Suprapubic skin (tissue), 4 donors: ENCODE results near the gene MICAL2. TPM values are rescaled to one million over a fixed set of nuclear protein-coding genes. Genes with fewer than 3 reads are reported as not detected.

Source experiments
- DNase-seq, 2 donors: peaks; one replicate each; pipeline ENCODE4 v3.0.0-alpha.2; 2019; ENCODE audit warnings: low spot score in 2 of 2
- H3K27ac ChIP-seq: fragments of 200-600 bp; sonication (generic); one replicate; pipeline ENCODE4 v1.5.1; 2019
- H3K27me3 ChIP-seq: fragments of 200-600 bp; sonication (generic); one replicate; pipeline ENCODE4 v1.5.1; 2019
- H3K36me3 ChIP-seq: fragments of 200-600 bp; sonication (generic); one replicate; pipeline ENCODE4 v1.5.1; 2019
- H3K4me1 ChIP-seq: fragments of 200-600 bp; sonication (generic); one replicate; pipeline ENCODE4 v1.5.1; 2019
- H3K4me3 ChIP-seq: fragments of 200-600 bp; sonication (generic); one replicate; pipeline ENCODE4 v1.5.1; 2019; ENCODE audit warnings: mild to moderate bottlenecking
- H3K9me3 ChIP-seq: fragments of 200-600 bp; sonication (generic); one replicate; pipeline ENCODE4 v1.5.1; 2019
- EP300 ChIP-seq: sonication (generic); formaldehyde crosslinking; IDR thresholded peaks from one replicate; pipeline ENCODE4 v1.6.1; 2017; ENCODE audit warnings: antibody characterized with exemption
- POLR2A ChIP-seq, 2 donors: fragments of 450-650 bp; IDR thresholded peaks; one replicate each; pipeline ENCODE4 v1.6.1; 2017; ENCODE audit warnings: antibody characterized with exemption in 2 of 2, mild to moderate bottlenecking in 2 of 2, moderate library complexity in 2 of 2
- POLR2AphosphoS5 ChIP-seq, 3 donors: sonication (generic); formaldehyde crosslinking; IDR thresholded peaks; one replicate each; pipeline ENCODE4 v1.6.1; 2017; ENCODE audit warnings: antibody characterized with exemption in 3 of 3
- WGBS: methylation state at CpG from one replicate; pipeline ENCODE4 v1.1.5; 2018; 5-methylcytosine and 5-hydroxymethylcytosine counted together
- total RNA-seq, 4 donors: library from RNA; depleted of rRNA; stranded (reverse); fragments of >200 nt; gene quantifications; one replicate each; pipeline ENCODE4 v1.1.0, GENCODE V29; 2016
- TF ChIP-seq, protein P1 (sequence below), 2 donors: fragments of 200-600 bp in 1 of 2; fragments of 450-650 bp in 1 of 2; sonication (generic) in 1 of 2; IDR thresholded peaks; one replicate each; pipeline ENCODE4 v1.5.1; 2016 to 2019; ENCODE audit warnings: antibody characterized with exemption in 2 of 2, mild to moderate bottlenecking in 1 of 2, moderate library complexity in 1 of 2

MICAL2 gene
- total RNA-seq, 4 donors from 2014 or later: 117 to 232 (median 164) TPM

- 96% methylated on average over 11 of the region's 15 CpGs for WGBS
- peak; percentile 59 to 67 for DNase-seq
- TF ChIP-seq EP300 (no peak), POLR2A (IDR thresholded peaks at IDR 0.05) (no peak)
Measured at GRCh38 chr11:12280838-12281565, 170.6 kb downstream of the MICAL2 start.

DNA sequence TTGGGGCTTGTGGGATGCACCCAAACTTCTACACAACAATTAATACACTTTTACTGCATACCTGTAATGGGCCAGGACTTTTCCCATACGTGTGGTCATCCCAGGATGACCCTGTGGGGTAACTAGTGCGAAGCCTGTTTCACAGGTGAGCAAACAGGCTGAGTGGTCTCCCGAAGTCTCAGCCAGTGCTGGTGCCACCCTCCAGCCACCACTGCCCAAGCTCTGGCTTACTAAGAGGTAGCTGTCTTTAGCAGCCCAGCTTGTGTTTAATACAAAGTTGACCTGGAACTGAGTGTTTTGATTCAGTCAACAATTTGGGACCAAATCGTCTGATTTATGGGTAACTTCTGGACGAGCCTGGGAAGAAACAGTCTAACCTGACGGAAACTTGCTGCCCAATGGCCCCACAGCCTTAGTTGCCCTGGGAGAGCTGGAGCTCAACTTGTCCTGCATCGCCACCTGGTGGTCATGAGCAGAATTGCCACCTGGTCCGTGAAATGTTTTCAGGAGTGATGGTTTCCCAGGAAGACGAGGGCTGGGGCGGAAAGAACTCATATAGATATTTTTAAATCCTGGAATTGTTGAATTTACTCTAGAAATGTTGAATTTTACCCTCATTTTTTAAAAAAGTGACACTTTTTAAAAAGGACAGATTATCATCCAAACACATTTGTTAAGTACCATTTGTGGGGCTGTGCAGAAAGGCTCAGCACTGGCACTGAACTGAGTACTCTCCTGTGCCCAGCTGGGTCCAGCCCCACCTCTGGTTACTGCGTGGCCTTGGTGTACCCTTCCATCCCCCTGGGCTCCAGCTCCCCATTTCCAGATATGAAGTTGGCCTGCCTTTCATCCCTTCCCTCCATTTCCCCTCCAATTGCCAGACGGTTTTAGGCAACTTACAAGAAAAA lies 171.4 kb downstream of the MICAL2 start:
- H3K27ac ChIP-seq: no peak overlapping the region
- peak; percentile 90 to 93 for DNase-seq

More at GRCh38 chr11:12280838-12281565, 170.6 kb downstream of the MICAL2 start:
- Histone ChIP-seq H3K9me3 (no peaks in the 10 kb centered on the region), H3K4me1 (peaks cover 6% of the 10 kb centered on the region), H3K4me3 (no peak overlapping the region), H3K36me3 (peaks cover 10% of the 10 kb centered on the region), H3K27me3 (no peaks in the 10 kb centered on the region), H3K27ac (no peak overlapping the region)

DNA sequence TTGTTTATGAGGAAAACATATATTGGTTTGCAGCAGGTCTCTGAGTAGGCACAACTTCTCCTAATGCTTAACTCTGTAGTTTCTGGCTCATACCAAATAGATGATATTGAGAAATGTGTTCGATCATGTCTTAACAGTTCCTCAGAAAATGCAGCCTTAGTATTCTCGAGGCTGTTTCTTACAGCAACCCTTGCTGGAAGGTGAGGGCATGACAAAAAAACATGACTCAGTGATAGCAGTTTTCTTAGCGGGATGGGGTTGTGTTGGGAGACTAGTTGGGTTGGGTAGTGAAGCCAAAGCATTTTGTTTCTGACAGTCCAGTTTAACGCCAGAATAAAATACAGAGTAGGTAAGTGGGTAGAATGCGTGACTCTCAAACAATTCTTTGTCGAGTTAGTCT lies 172.3 kb downstream of the MICAL2 start:
- 90% methylated on average over 6 of the region's 6 CpGs for WGBS
- Histone ChIP-seq H3K27me3 (no peaks in the 10 kb centered on the region), H3K36me3 (no peaks in the 10 kb centered on the region), H3K4me1 (peaks cover 16% of the 10 kb centered on the region), H3K9me3 (no peaks in the 10 kb centered on the region), H3K27ac (no peak overlapping the region), H3K4me3 (no peak overlapping the region)
- TF ChIP-seq, protein P1, sequence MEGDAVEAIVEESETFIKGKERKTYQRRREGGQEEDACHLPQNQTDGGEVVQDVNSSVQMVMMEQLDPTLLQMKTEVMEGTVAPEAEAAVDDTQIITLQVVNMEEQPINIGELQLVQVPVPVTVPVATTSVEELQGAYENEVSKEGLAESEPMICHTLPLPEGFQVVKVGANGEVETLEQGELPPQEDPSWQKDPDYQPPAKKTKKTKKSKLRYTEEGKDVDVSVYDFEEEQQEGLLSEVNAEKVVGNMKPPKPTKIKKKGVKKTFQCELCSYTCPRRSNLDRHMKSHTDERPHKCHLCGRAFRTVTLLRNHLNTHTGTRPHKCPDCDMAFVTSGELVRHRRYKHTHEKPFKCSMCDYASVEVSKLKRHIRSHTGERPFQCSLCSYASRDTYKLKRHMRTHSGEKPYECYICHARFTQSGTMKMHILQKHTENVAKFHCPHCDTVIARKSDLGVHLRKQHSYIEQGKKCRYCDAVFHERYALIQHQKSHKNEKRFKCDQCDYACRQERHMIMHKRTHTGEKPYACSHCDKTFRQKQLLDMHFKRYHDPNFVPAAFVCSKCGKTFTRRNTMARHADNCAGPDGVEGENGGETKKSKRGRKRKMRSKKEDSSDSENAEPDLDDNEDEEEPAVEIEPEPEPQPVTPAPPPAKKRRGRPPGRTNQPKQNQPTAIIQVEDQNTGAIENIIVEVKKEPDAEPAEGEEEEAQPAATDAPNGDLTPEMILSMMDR (IDR thresholded peaks at IDR 0.05): no peak
- TF ChIP-seq POLR2AphosphoS5 (IDR thresholded peaks at IDR 0.05) (no peak), EP300 (no peak), POLR2A (IDR thresholded peaks at IDR 0.05) (no peak)
- no peak for DNase-seq

More for the DNA sequence above, 171.4 kb downstream of the MICAL2 start:
- TF ChIP-seq, protein P1 (IDR thresholded peaks at IDR 0.05): peak; percentile 88 to 98
- no peak for TF ChIP-seq EP300
- TF ChIP-seq POLR2A (IDR thresholded peaks at IDR 0.05): no peak
- no peak for TF ChIP-seq POLR2AphosphoS5 (IDR thresholded peaks at IDR 0.05)
- Histone ChIP-seq H3K9me3 (no peaks in the 10 kb centered on the region), H3K4me1 (peaks cover 9% of the 10 kb centered on the region), H3K4me3 (no peak overlapping the region), H3K27me3 (no peaks in the 10 kb centered on the region), H3K36me3 (peaks cover 5% of the 10 kb centered on the region)
- 15% methylated on average over 8 of the region's 12 CpGs for WGBS

GRCh38 chr11:12284316-12285050 lies 174.1 kb downstream of the MICAL2 start:
- H3K4me1 ChIP-seq: peaks cover 22% of the 10 kb centered on the region
- no peak overlapping the region for H3K4me3 ChIP-seq
- 66% methylated on average over 4 of the region's 4 CpGs for WGBS
- H3K27me3 ChIP-seq: no peaks in the 10 kb centered on the region
- H3K36me3 ChIP-seq: no peaks in the 10 kb centered on the region
- H3K27ac ChIP-seq: no peak overlapping the region
- TF ChIP-seq POLR2AphosphoS5 (IDR thresholded peaks at IDR 0.05): no peak
- TF ChIP-seq POLR2A (IDR thresholded peaks at IDR 0.05): no peak
- TF ChIP-seq, protein P1 (IDR thresholded peaks at IDR 0.05): no peak
- no peak for TF ChIP-seq EP300
- no peaks in the 10 kb centered on the region for H3K9me3 ChIP-seq
- peak; percentile 44 to 54 for DNase-seq

DNA sequence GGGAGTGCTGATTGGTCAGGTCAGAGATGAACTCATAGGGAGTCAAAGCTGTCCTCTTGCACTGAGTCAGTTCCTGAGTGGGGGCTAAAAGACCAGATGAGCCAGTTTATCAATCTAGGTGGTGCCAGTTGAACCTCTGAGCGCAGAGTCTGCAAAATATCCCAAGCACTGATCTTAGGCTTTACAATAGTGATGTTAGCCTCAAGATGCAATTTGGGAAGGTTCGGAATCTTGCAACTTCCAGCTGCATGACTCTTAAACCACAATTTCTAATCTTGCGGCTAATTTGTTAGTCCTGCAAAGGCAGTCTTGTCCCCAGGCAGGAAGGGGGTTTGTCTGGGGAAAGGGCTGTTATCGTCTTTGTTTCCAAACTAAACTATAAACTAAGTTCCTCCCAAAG lies 174.7 kb downstream of the MICAL2 start:
- WGBS: 80% methylated on average over 4 of the region's 4 CpGs
- peaks cover 22% of the 10 kb centered on the region for H3K4me1 ChIP-seq

More for the DNA sequence above, 174.7 kb downstream of the MICAL2 start:
- Histone ChIP-seq H3K4me3 (no peak overlapping the region), H3K27me3 (no peaks in the 10 kb centered on the region), H3K27ac (no peak overlapping the region), H3K9me3 (no peaks in the 10 kb centered on the region), H3K36me3 (no peaks in the 10 kb centered on the region)
- peak in 1 of 2 donors; percentile 15 for DNase-seq
- TF ChIP-seq EP300 (no peak), POLR2A (IDR thresholded peaks at IDR 0.05) (no peak), POLR2AphosphoS5 (IDR thresholded peaks at IDR 0.05) (no peak)
- TF ChIP-seq, protein P1 (IDR thresholded peaks at IDR 0.05): no peak
